Keratinocyte (primary cell): ENCODE measurements around the gene PROSER1. TPM values are rescaled to one million over a fixed set of nuclear protein-coding genes. Genes with fewer than 3 reads are reported as not detected.

ENCODE experiments used
- DNase-seq: peaks from one replicate; pipeline ENCODE4 v3.0.0-alpha.2; 2011; ENCODE audit warnings: low read depth, missing footprints, low spot score
- FAIRE-seq: peaks from 2 replicates; lab custom pipeline; 2011; peaks lifted over from hg19 to GRCh38; lab: Jason Lieb, UNC
- H2AFZ ChIP-seq: 2 replicates; pipeline ENCODE4 v1.6.0; 2012; ENCODE audit warnings: low read length, control low read depth, inconsistent platforms; ENCODE audit not compliant: control insufficient read depth
- H3K27ac ChIP-seq: 2 replicates; pipeline ENCODE4 v1.5.1; 2011; ENCODE audit warnings: low read length; ENCODE audit not compliant: control insufficient read depth, insufficient read depth
- H3K27me3 ChIP-seq: 3 replicates; pipeline ENCODE4 v1.6.0; 2011; ENCODE audit warnings: low read length; ENCODE audit not compliant: control insufficient read depth, insufficient read depth; ENCODE audit errors: extremely low read depth
- H3K36me3 ChIP-seq, 2 experiments: 2 replicates in 1 of 2; 3 replicates in 1 of 2; pipeline ENCODE4 v1.5.1; 2011; ENCODE audit warnings: low read length in 2 of 2, mild to moderate bottlenecking in 1 of 2; ENCODE audit not compliant: control insufficient read depth in 2 of 2, insufficient read depth in 2 of 2; ENCODE audit errors: extremely low read depth in 1 of 2
- H3K4me1 ChIP-seq: 3 replicates; pipeline ENCODE4 v1.5.1; 2011; ENCODE audit warnings: low read length; ENCODE audit not compliant: control insufficient read depth, insufficient read depth; ENCODE audit errors: extremely low read depth
- H3K4me2 ChIP-seq: 3 replicates; pipeline ENCODE4 v1.6.0; 2011; ENCODE audit warnings: low read depth, low read length; ENCODE audit not compliant: control insufficient read depth, insufficient read depth; ENCODE audit errors: extremely low read depth
- H3K4me3 ChIP-seq, 3 experiments: fragments of 200-600 bp in 1 of 3; sonication (generic) in 1 of 3; 2 replicates in 2 of 3; 3 replicates in 1 of 3; pipeline ENCODE4 v1.5.1; 2011 to 2016; ENCODE audit warnings: low read length in 3 of 3, mild to moderate bottlenecking in 3 of 3, control low read depth in 2 of 3, inconsistent platforms in 1 of 3, low read depth in 1 of 3, mixed read lengths in 1 of 3, mixed run types in 1 of 3, moderate library complexity in 1 of 3; ENCODE audit not compliant: control insufficient read depth in 2 of 3, insufficient read depth in 2 of 3; ENCODE audit errors: extremely low read depth in 1 of 3
- H3K79me2 ChIP-seq: 2 replicates; pipeline ENCODE4 v1.6.0; 2012; ENCODE audit warnings: low read length; ENCODE audit not compliant: control insufficient read depth, insufficient read depth
- H3K9ac ChIP-seq: 3 replicates; pipeline ENCODE4 v1.6.0; 2011; ENCODE audit warnings: low read length; ENCODE audit not compliant: control insufficient read depth, insufficient read depth; ENCODE audit errors: extremely low read depth
- H3K9me1 ChIP-seq: 3 replicates; pipeline ENCODE4 v1.6.0; 2011; ENCODE audit warnings: low read length; ENCODE audit not compliant: control insufficient read depth, insufficient read depth; ENCODE audit errors: extremely low read depth
- H3K9me3 ChIP-seq: 2 replicates; pipeline ENCODE4 v1.5.1; 2012; ENCODE audit warnings: low read depth, low read length; ENCODE audit not compliant: control insufficient read depth
- H4K20me1 ChIP-seq: 3 replicates; pipeline ENCODE4 v1.6.0; 2011; ENCODE audit warnings: low read length; ENCODE audit not compliant: control insufficient read depth, insufficient read depth; ENCODE audit errors: extremely low read depth
- EZH2 ChIP-seq: IDR thresholded peaks from one replicate; pipeline ENCODE4 v1.6.1; 2012; ENCODE audit warnings: inconsistent platforms, mild to moderate bottlenecking, low read length, moderate library complexity
- dilution Hi-C: fragments of 300-500 bp; cut with MboI; formaldehyde crosslinking; loops from one replicate; pipeline ENCODE4 v1.7.0; 2020; ENCODE audit warnings: low sequenced_read_pairs; ENCODE audit not compliant: extremely low pct_ligation_motif_present
- polyA plus RNA-seq, 5 experiments: library from polyadenylated mRNA; depleted of rRNA in 3 of 5; stranded (reverse) in 3 of 5; stranded (forward) in 1 of 5; unstranded in 1 of 5; fragments of >200 nt; gene quantifications; 1 replicate in 1 of 5; 2 replicates in 3 of 5; 3 replicates in 1 of 5; pipeline versions ENCODE4 v1.2.1 to v1.2.3, GENCODE V29; 2011 to 2012; ENCODE audit warnings: missing spikeins in 2 of 5, low read depth in 1 of 5, low replicate concordance in 1 of 5
- TF ChIP-seq, protein P1 (sequence below), 3 experiments: IDR thresholded peaks in 1 of 3; conservative IDR thresholded peaks in 1 of 3; optimal IDR thresholded peaks in 1 of 3; 2 replicates in 2 of 3; 3 replicates in 1 of 3; pipeline versions ENCODE3 to v1.5.1; 2011; ENCODE audit warnings: low read length in 3 of 3, mild to moderate bottlenecking in 3 of 3, moderate library complexity in 2 of 3, control low read depth in 1 of 3, inconsistent platforms in 1 of 3; ENCODE audit not compliant: insufficient read depth in 2 of 3; ENCODE audit errors: extremely low read depth in 1 of 3

The PROSER1 gene
- polyA plus RNA-seq, 1 donor (not counting 4 experiments of a cell fraction or from before 2014, with no cell fraction given): 16.9 TPM

DNA sequence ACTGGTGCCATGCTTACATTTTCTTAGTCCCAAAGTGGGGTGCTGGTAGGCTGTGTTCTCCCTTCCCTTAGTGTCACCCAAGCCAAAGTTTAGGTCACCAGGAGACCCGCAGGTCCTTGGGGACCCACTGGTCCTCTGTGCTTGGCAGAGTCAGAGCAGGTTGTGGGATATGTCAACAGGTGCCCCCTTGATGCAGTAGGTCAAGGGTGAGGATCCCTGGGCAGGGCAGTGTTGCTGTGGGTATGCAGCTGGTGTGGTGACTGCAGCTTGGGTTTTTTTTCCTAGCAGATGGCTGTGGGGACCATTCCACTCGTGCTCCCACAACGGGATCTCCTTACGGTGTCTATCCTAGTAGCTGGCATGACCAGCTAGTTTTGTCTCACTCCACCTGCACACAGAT lies 24.1 kb upstream of the PROSER1 start:
- Histone ChIP-seq H3K4me2 (no peak overlapping the region), H3K79me2 (no peaks in the 10 kb centered on the region), H3K9me1 (no peaks in the 10 kb centered on the region), H3K9me3 (no peaks in the 10 kb centered on the region), H4K20me1 (no peaks in the 10 kb centered on the region), H2AFZ (no peak overlapping the region), H3K27me3 (no peaks in the 10 kb centered on the region), H3K4me3 (no peak overlapping the region), H3K4me1 (no peaks in the 10 kb centered on the region), H3K9ac (no peak overlapping the region), H3K36me3 (no peaks in the 10 kb centered on the region), H3K27ac (no peak overlapping the region)
- no peak for FAIRE-seq
- DNase-seq: no peak
- TF ChIP-seq, protein P1, sequence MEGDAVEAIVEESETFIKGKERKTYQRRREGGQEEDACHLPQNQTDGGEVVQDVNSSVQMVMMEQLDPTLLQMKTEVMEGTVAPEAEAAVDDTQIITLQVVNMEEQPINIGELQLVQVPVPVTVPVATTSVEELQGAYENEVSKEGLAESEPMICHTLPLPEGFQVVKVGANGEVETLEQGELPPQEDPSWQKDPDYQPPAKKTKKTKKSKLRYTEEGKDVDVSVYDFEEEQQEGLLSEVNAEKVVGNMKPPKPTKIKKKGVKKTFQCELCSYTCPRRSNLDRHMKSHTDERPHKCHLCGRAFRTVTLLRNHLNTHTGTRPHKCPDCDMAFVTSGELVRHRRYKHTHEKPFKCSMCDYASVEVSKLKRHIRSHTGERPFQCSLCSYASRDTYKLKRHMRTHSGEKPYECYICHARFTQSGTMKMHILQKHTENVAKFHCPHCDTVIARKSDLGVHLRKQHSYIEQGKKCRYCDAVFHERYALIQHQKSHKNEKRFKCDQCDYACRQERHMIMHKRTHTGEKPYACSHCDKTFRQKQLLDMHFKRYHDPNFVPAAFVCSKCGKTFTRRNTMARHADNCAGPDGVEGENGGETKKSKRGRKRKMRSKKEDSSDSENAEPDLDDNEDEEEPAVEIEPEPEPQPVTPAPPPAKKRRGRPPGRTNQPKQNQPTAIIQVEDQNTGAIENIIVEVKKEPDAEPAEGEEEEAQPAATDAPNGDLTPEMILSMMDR (optimal IDR thresholded peaks at IDR 0.05 in 1 of 3, IDR thresholded peaks at IDR 0.05 in 1 of 3, conservative IDR thresholded peaks at IDR 0.05 in 1 of 3; ENCODE audit: extremely low read depth in 1 of 3, insufficient read depth in 2 of 3, low read length in 3 of 3): no peak
- no peak for TF ChIP-seq EZH2
- dilution Hi-C loops: no loop called here

DNA sequence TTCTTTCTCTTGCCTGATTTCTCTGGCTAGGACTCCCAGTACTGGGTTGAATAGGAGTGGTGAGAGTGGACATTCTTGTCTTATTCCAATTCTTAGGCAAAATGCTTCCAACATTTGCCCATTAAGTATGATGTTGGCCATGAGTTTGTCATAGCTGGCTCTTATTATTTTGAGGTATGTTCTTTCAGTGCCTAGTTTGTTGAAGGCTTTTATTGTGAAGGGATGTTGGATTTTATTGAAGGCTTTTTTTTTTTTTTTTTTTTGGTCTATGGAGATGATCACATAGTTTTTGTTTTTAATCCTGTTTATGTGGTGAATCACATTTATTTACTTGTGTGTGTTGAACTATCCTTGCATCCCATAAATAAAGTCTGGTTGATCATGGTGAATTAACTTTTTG lies 20.2 kb upstream of the PROSER1 start:
- H3K4me3 ChIP-seq: no peak overlapping the region
- H2AFZ ChIP-seq: no peak overlapping the region
- DNase-seq (no peak), FAIRE-seq (no peak)
- dilution Hi-C loops: no loop called here
- H3K9me3 ChIP-seq: no peaks in the 10 kb centered on the region
- no peaks in the 10 kb centered on the region for H3K79me2 ChIP-seq
- no peaks in the 10 kb centered on the region for H3K4me1 ChIP-seq
- H3K27me3 ChIP-seq: no peaks in the 10 kb centered on the region
- TF ChIP-seq EZH2: no peak
- TF ChIP-seq, protein P1 (optimal IDR thresholded peaks at IDR 0.05 in 1 of 3, IDR thresholded peaks at IDR 0.05 in 1 of 3, conservative IDR thresholded peaks at IDR 0.05 in 1 of 3; ENCODE audit: extremely low read depth in 1 of 3, insufficient read depth in 2 of 3, low read length in 3 of 3): no peak
- no peak overlapping the region for H3K9ac ChIP-seq
- no peak overlapping the region for H3K4me2 ChIP-seq
- no peaks in the 10 kb centered on the region for H3K36me3 ChIP-seq
- no peaks in the 10 kb centered on the region for H3K9me1 ChIP-seq
- no peaks in the 10 kb centered on the region for H4K20me1 ChIP-seq
- no peak overlapping the region for H3K27ac ChIP-seq
